GM19452 (cell line): ENCODE data around the gene CCL19.
"Not testable (repeated sequence)": the region's sequence is repeated elsewhere in the genome, so short reads cannot be mapped to it uniquely, and the experiment has no call there.

Experiments
- ATAC-seq: cut with Tn5 transposase; IDR thresholded peaks from one replicate; pipeline ENCODE4 v1.9.1; 2021; ENCODE audit not compliant: unreplicated experiment

CCL19 gene

GRCh38 chr9:34690983-34691935 lies at the start of gene CCL19:
Gene CCL19, minus strand, starts transcription at chr9:34691276. Its CDS starts 137 bp downstream, at chr9:34691139.
- ATAC-seq: no peak

GRCh38 chr9:34740176-34740575 lies 49.1 kb upstream of the CCL19 start:
- ATAC-seq: not testable (repeated sequence)

DNA sequence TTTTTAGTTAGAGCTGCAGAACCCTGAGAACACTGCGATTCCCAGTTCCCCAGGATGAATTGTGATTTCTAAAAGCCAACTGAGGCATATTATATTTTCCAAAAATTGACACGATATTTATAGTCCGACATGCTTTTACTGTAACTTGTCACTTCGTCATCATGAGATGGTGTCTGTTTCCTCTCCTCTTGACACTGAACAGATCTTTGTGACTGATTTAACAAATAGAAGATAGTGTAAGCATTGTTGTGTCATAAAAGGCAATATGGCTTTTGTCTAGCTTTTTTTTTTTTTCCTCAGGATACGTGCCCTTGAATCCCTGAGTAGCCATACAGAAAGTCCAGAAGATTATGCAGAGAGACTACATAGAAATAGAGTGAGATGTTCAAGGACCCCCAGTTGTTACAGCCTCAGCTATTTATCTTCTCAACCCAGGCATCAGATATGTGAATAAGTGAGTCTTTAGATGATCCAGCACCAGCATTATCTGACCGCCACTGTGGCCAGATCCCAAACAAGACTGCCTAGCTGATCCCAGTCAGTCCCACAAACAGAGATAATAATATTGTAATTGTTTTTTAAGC lies 46.7 kb upstream of the CCL19 start:
- ATAC-seq: no peak

GRCh38 chr9:34734720-34735119 lies 43.6 kb upstream of the CCL19 start:
- ATAC-seq: no peak

DNA sequence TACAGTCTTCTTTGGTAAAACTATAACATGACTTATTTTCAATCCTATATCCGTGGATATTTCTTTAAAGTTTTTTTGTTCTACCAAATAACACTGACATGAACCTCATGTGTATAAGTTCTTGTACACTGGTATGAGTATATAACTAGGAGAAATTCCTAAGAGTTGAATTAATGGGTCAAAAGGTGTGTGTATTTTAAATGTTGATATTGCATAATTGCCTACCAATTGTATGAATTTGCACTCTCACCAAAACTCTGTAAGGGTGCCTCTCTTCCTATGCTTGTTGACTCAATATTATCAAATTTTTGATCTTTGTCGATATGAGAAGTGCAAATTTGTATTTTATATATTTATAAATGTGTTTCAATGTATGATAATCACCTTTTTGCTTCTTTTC lies 41.8 kb upstream of the CCL19 start:
- no peak for ATAC-seq

DNA sequence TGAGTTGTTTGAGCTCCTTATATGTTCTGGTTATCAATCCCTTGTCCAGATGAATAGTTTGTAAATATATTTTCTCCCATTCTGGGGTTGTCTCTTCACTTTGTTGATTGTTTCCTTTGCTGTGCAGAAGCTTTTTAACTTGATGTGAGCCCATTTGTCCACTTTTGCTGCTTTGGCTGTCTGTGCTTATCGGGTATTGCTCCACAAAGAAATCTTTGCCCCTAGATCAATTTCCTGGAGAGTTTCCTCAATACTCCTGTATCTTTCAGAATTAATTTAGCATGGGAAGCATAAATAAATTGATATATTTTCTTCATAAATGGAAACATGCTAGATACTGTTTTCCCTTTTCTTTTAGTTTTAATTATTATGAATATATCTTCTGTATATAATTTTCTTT lies 41.4 kb upstream of the CCL19 start:
- ATAC-seq: no peak

DNA sequence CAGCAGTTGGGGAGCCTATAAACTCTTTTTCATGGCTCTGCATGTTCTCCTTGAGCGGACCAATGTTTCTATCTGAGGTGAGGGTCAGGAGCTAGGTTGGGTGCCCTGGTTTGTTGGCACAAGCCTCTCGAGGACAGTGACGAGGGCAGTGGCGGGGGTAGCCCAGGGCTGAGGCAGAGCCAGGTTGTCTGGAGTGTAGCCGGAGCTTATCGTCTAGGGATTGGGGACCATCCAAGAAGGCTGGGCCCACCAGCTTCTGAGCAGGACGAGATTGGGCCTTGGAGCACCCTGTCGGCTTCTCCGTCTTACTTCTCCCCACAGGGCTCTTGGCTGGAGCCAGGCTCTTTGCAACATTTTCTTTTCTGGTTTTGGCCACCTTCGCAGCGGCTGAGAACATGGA lies 32.1 kb upstream of the CCL19 start:
- ATAC-seq: no peak

DNA sequence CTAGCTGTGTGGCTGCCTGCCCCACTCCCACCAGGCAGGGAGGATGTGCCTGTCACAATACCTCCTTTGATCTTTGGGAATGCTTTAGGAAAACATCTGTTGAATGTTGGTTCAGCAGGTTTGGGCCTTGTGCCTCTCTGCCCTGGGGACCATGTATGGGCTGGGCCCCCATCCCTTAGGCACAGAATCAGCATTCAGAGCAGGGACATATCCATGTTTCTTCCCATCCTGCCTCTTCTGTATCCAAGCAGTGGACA lies 28.6 kb upstream of the CCL19 start:
- not testable (repeated sequence) for ATAC-seq

DNA sequence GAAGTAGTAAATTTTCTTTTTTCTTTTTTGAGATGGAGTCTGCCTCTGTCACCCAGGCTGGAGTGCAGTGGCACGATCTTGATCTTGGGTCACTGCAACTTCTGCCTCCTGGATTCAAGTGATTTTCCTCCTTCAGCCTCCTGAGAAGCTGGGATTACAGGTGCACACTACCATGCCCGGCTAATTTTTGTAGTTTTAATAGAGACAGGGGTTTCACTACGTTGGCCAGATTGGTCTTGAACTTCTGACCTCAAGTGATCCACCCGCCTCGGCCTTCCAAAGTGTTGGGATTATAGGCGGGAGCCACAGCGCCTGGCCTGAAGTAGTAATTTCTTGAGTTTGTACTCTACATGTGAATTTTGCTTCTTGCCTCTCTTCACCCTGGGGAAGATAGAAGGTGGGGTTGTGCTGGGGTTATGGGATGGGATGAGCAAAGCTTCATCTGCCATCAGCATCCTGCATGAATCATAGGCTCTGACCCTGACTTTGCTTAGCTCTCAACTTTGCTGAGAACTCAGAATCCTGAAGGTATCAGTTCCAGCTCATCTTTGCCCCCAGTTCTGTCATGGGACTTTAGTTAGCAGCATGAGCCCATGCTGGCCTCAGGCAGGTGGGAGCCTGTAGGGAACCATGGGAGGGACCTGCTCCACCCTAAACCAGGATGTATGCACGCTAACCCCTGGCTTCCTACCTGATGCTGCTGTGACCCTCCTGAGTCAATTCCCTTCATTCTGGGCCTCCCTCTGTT lies 28.1 kb upstream of the CCL19 start:
- no peak for ATAC-seq

- ATAC-seq: no peak
Measured at GRCh38 chr9:34717996-34718614, 27.0 kb upstream of the CCL19 start.

DNA sequence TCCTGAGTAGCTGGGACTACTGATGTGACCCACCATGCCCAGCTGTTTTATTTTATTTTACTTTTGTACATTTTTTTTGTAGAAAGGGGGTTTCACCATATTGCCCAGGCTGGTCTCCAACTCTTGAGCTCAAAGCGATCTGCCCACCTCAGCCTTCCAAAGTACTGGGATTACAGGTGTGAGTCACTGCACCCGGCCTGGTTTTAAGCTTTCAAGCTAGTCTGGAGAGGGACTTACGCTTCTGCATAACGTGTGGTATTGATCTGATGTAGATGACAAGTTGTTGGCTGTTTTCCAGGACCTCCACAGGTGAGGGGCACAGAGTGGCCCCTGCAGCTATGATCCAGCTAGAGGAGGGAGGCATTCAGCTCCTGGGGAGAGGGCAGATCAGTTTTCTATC lies 25.6 kb upstream of the CCL19 start:
- ATAC-seq: no peak

DNA sequence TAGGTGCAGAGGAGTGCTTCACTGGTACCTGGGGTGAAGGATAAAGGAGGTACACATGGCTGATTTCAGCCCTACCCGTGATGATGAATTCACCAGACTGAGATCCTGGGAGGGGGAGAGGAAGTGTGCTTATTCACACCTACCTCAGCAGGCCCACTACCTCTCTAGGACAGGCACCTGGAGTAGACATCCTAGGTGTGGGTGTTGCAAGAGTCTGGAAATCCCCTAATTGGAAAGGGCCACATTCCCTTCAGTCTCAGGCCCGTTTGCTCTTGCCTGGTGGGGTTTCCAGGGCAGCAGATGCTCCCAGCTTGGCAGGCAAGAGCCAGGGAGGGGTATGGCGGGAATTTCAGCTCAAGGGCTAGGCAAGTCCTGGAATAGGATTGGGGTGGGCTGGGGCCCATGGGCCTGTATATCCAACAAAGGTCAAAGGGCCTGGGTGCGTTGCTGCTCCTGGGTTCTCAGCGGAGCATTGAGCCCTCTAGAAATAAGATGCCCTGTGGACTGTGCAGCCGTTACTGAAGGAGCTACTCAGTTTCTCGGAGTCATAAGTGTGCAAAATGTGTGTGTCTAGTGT lies 24.7 kb upstream of the CCL19 start:
- no peak for ATAC-seq

DNA sequence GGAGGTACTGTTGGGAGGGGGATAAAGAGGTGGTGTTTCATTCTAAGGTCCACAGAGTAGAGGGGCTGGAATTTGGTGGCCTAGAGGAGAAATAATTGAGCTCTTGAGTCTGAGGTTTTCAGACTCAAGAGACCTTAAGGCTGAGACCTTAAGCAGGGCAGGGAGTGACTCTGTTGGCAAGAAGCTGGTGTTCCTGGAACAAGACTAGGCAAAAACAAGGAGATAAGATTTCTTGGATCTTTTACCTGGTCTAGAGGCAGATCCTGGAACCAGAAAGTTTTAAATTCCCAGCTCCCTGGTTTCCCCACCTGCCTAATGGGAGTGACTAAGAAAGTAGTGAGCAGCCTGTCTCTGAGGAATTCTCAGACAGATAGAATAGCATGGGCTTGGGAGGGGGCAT lies 22.9 kb upstream of the CCL19 start:
- no peak for ATAC-seq

GRCh38 chr9:34712140-34712539 lies 21.1 kb upstream of the CCL19 start:
- no peak for ATAC-seq

DNA sequence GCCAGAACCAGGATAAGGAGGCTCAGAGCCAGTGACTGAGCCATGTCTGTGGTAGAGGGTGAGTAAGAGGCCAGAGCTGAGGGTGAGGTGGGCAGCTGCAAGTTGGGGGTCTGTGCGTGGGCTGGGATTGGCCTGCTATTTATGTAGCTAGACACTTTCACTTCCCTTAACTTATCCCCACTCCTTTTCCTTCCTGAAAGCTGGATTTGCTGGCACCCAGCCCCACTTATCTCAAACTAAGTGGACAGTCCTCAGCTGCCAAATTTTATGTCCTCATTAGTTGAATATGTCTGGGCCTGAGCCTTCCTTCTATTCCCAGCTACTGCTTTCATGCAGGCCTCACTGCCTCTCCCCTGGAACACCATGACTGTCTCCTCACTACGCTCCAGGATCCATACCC lies 18.9 kb upstream of the CCL19 start, which contains the start of gene CCL21:
CCL21 (minus strand) TSS at position 114 of the 400 bp plus-strand sequence; CDS start at position 44, 70 bp downstream.
- ATAC-seq: no peak

DNA sequence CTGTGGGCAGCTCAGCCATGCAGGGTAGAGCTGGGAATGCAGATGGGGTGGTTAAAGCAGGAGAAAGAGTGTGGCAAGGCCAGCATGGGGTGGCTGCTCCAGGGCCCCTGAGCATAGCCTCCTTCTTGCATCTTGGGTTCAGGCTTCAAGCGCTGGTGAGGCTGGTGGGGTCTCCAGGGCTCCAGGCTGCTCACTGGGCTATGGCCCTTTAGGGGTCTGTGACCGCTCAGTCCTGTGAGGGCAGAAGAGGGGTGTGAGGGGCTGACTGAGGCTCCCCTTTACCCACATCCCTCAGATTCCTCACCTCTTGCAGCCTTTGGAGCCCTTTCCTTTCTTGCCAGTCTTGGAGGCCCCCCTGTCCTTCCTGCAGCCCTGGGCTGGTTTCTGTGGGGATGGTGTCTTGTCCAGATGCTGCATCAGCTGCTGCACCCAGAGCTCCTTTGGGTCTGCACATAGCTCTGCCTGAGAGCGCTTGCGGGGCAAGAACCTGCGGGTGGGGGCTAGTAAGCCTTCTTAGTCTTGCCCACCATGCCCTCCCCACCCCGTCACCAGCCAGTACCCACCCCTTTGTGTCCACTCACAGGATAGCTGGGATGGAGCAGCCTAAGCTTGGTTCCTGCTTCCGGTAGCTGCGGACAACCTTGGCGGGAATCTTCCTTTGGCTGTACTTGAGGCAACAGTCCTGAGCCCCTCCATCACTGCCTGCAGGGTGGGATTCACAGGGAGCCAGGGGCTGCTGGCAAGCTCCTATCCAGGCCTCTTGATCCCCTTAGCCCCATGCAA lies 18.3 kb upstream of the CCL19 start:
- ATAC-seq: no peak

DNA sequence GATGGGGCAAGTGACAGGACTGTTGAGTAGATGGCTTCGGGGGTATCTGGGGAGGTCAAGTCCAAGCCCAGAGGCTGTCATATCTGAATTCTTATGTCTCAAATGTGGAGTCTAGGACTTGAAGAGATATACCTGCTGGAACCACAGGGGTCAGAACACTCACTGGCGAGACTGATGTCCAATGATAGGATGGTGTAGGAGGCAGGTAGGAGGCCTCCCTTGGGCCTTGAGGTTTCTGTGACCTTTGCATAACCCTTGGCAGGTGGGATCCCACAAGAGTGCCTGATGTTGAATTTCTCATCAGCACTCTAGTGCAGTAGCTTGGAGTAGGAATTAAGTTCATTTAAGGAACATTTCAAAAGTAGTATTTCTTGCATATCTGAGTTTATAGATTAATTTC lies 16.1 kb upstream of the CCL19 start:
- ATAC-seq: no peak

- ATAC-seq: peak; percentile 68
Measured at GRCh38 chr9:34701769-34702736, 11.0 kb upstream of the CCL19 start.
